Spleen (tissue), 11 donors: Measurements from ENCODE around the gene MT1X. TPM values are rescaled to one million over a fixed set of nuclear protein-coding genes. Genes with fewer than 3 reads are reported as not detected.

Source experiments
- DNase-seq: peaks from one replicate; pipeline ENCODE4 v3.0.0-alpha.2; 2020
- H3K27ac ChIP-seq, 8 donors: fragments of 200-600 bp; sonication (generic) in 7 of 8; 1 replicate in 4 of 8; 2 replicates in 4 of 8; pipeline versions ENCODE4 v1.5.0 to v1.8.0; 2016 to 2021; ENCODE audit warnings: inconsistent platforms in 4 of 8, mild to moderate bottlenecking in 4 of 8, moderate library complexity in 1 of 8
- H3K27me3 ChIP-seq, 7 donors: fragments of 200-600 bp; sonication (generic) in 6 of 7; replicated peaks in 1 of 7; 1 replicate in 4 of 7; 2 replicates in 3 of 7; pipeline versions ENCODE4 v1.5.0 to v1.8.0; 2016 to 2021; ENCODE audit warnings: inconsistent platforms in 3 of 7, mild to moderate bottlenecking in 1 of 7
- H3K36me3 ChIP-seq, 6 donors: fragments of 200-600 bp; sonication (generic) in 5 of 6; 1 replicate in 4 of 6; 2 replicates in 2 of 6; pipeline versions ENCODE4 v1.5.0 to v1.8.0; 2016 to 2021; ENCODE audit warnings: inconsistent platforms in 2 of 6
- H3K4me1 ChIP-seq, 6 donors: fragments of 200-600 bp; sonication (generic) in 5 of 6; 1 replicate in 3 of 6; 2 replicates in 3 of 6; pipeline versions ENCODE4 v1.5.0 to v1.8.0; 2016 to 2021; ENCODE audit warnings: inconsistent platforms in 3 of 6
- H3K4me3 ChIP-seq, 8 donors: fragments of 200-600 bp; sonication (generic) in 7 of 8; 1 replicate in 4 of 8; 2 replicates in 4 of 8; pipeline versions ENCODE4 v1.5.0 to v1.8.0; 2016 to 2021; ENCODE audit warnings: inconsistent platforms in 4 of 8, mild to moderate bottlenecking in 4 of 8, moderate library complexity in 2 of 8
- H3K9me3 ChIP-seq, 8 donors: fragments of 200-600 bp; sonication (generic) in 7 of 8; 1 replicate in 4 of 8; 2 replicates in 4 of 8; pipeline versions ENCODE4 v1.5.0 to v1.8.0; 2016 to 2021; ENCODE audit warnings: inconsistent platforms in 4 of 8
- POLR2A ChIP-seq, 3 donors: fragments of 450-650 bp; IDR thresholded peaks; one replicate each; pipeline ENCODE4 v1.5.1; 2017; ENCODE audit warnings: antibody characterized with exemption in 3 of 3, mild to moderate bottlenecking in 1 of 3
- POLR2AphosphoS5 ChIP-seq, 3 donors: sonication (generic); formaldehyde crosslinking; IDR thresholded peaks; one replicate each; pipeline ENCODE4 v1.5.1; 2017; ENCODE audit warnings: antibody characterized with exemption in 3 of 3
- WGBS, 5 donors: extraction: QIAGEN DNeasy Blood & Tissue Kit in 3 of 5; methylation state at CpG; one replicate each; pipeline versions ENCODE4 v1.1.5 to v1.1.7; 2013 to 2018; 5-methylcytosine and 5-hydroxymethylcytosine counted together
- intact Hi-C: fragments of 100-400 bp; cut with DNase I; formaldehyde crosslinking; loops from one replicate; pipeline ENCODE4 v1.15.0; 2023; ENCODE audit warnings: low total_unique reads
- polyA plus RNA-seq, 3 donors: library from polyadenylated mRNA; stranded (reverse); fragments of 200-250 nt; gene quantifications; one replicate each; pipeline ENCODE4 v1.2.1, GENCODE V29; 2013
- total RNA-seq, 7 donors: library from RNA; depleted of rRNA in 3 of 7; stranded (reverse); fragments of >200 nt in 3 of 7; fragmentation: NEBNext Ultra II Directional in 4 of 7; extraction: Animal tissue kit (Norgen Biotek cat#: 25700) in 4 of 7; gene quantifications; one replicate each; pipeline versions ENCODE4 v1.1.0 to v1.2.1, GENCODE V29; 2016 to 2021
- TF ChIP-seq, protein P1 (sequence below), 11 experiments: fragments of 200-600 bp in 7 of 11; fragments of 450-650 bp in 4 of 11; sonication (generic) in 4 of 11; IDR thresholded peaks in 8 of 11; conservative IDR thresholded peaks in 3 of 11; 1 replicate in 7 of 11; 2 replicates in 4 of 11; pipeline versions ENCODE4 v1.4.0 to v1.8.0; 2016 to 2021; ENCODE audit warnings: antibody characterized with exemption in 11 of 11, inconsistent platforms in 4 of 11, mild to moderate bottlenecking in 1 of 11
- donor health status: healthy with polysubstance abuse.
- donor health status: DM: no; HTN: no; CAD: no; lungs with moderate emphysema.
- donor health status: DM: no; HTN: no; CAD: no.
- donor health status: Bipolar disorder and iron deficiency.
- donor health status: healthy.
- donor health status: DM: no; HTN: no; CAD: no.
- donor health status: DM: yes; HTN: yes; CAD: no.

Gene MT1X
- total and polyA plus RNA-seq, 10 donors: 13.0 to 113 (median 28.2) TPM

DNA sequence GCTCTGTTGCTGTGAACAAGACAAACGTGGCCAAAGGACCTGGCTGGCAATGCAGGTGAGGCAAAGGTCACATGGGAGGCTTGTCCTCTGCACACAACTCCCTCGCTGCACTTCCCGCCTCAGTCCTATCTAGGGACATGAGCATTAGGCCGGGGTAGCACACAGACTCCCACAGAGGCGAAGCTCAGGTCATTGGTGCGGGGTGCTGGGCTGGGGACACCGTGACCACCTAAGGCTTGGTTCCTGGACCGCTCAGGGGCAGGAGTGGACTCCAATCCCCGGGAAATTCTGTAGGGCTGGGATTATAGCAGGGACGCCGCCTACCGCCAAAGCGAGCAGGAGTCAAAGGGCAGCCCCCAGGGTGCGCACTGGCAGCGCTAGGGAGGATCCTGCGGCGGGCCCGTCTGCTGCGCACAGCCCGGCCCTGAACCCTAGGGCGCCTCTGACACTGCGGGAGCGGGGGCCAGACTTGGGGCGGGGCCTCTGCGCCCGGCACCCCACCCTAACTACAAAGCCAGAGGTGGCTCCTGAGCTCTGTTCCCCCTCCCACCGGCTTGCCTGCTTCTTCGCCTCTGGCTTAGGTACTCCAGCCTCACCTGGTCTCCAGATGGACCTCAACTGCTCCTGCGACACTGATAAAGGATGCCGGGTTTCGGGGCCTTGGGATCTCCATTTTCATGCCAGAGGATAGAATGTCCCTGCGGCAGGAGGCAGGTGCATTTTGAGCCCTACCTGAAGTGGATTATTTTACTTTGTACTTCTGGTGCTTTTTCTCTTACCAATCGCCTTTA lies 34.4 kb upstream of the MT1X start:
- Histone ChIP-seq H3K36me3 (no peaks in the 10 kb centered on the region), H3K4me3 (no peak overlapping the region), H3K27ac (no peak overlapping the region), H3K9me3 (no peaks in the 10 kb centered on the region), H3K4me1 (peaks cover 4 to 16% (median 14%) of the 10 kb centered on the region in 6 donors), H3K27me3 (peaks cover 0 to 81% (median 18%) of the 10 kb centered on the region in 7 donors)
- intact Hi-C loops: no loop called here
- 26 to 52% (median 32%) methylated on average over 31 to 33 of the region's 33 CpGs for WGBS, 5 donors
- DNase-seq: peak; percentile 49
- TF ChIP-seq POLR2A (IDR thresholded peaks at IDR 0.05) (no peak), POLR2AphosphoS5 (IDR thresholded peaks at IDR 0.05) (no peak)
- TF ChIP-seq, protein P1, sequence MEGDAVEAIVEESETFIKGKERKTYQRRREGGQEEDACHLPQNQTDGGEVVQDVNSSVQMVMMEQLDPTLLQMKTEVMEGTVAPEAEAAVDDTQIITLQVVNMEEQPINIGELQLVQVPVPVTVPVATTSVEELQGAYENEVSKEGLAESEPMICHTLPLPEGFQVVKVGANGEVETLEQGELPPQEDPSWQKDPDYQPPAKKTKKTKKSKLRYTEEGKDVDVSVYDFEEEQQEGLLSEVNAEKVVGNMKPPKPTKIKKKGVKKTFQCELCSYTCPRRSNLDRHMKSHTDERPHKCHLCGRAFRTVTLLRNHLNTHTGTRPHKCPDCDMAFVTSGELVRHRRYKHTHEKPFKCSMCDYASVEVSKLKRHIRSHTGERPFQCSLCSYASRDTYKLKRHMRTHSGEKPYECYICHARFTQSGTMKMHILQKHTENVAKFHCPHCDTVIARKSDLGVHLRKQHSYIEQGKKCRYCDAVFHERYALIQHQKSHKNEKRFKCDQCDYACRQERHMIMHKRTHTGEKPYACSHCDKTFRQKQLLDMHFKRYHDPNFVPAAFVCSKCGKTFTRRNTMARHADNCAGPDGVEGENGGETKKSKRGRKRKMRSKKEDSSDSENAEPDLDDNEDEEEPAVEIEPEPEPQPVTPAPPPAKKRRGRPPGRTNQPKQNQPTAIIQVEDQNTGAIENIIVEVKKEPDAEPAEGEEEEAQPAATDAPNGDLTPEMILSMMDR (IDR thresholded peaks at IDR 0.05 in 8 of 11, conservative IDR thresholded peaks at IDR 0.05 in 3 of 11): no peak

DNA sequence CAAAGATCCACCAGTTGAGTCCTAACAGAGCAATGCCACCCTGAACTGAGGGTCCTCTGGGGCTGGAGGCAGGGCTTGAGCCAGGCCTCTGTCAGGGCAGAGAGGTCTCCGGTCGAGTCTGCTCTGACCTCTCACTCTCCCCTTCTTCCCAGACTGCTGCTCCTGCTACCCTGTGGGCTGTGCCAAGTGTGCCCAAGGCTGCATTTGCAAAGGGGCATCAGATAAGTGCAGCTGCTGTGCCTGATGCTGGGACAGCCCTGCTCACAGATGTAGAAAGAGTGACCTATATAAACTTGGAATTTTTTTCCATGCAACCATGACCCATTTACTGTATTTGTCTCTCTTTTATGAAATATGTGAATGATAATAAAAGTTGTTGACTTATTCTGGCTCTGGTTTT lies 33.0 kb upstream of the MT1X start:
- intact Hi-C loops: no loop called here
- no peaks in the 10 kb centered on the region for H3K36me3 ChIP-seq
- no peak overlapping the region for H3K4me3 ChIP-seq
- peaks cover 0 to 68% (median 11%) of the 10 kb centered on the region in 7 donors for H3K27me3 ChIP-seq
- no peak overlapping the region for H3K27ac ChIP-seq
- WGBS, 5 donors: 91 to 96% (median 94%) methylated on average over 2 of the region's 2 CpGs
- no peak for TF ChIP-seq POLR2AphosphoS5 (IDR thresholded peaks at IDR 0.05)
- peaks cover 0 to 2% (median 0%) of the 10 kb centered on the region in 6 donors for H3K4me1 ChIP-seq
- no peaks in the 10 kb centered on the region for H3K9me3 ChIP-seq
- DNase-seq: peak; percentile 47

- TF ChIP-seq, protein P1 (IDR thresholded peaks at IDR 0.05 in 8 of 11, conservative IDR thresholded peaks at IDR 0.05 in 3 of 11): no peak
- TF ChIP-seq POLR2A (IDR thresholded peaks at IDR 0.05): no peak
- TF ChIP-seq POLR2AphosphoS5 (IDR thresholded peaks at IDR 0.05): no peak
- Histone ChIP-seq H3K4me1 (no peaks in the 10 kb centered on the region), H3K27me3 (peaks cover 0 to 62% (median 11%) of the 10 kb centered on the region in 7 donors), H3K36me3 (no peaks in the 10 kb centered on the region), H3K9me3 (no peaks in the 10 kb centered on the region), H3K27ac (no peak overlapping the region), H3K4me3 (no peak overlapping the region)
- intact Hi-C loops: no loop called here
- WGBS, 5 donors: 82 to 87% (median 83%) methylated on average over 3 of the region's 3 CpGs
- no peak for DNase-seq
These were observed 32.5 kb upstream of the MT1X start for GRCh38 chr16:56649820-56650219.

DNA sequence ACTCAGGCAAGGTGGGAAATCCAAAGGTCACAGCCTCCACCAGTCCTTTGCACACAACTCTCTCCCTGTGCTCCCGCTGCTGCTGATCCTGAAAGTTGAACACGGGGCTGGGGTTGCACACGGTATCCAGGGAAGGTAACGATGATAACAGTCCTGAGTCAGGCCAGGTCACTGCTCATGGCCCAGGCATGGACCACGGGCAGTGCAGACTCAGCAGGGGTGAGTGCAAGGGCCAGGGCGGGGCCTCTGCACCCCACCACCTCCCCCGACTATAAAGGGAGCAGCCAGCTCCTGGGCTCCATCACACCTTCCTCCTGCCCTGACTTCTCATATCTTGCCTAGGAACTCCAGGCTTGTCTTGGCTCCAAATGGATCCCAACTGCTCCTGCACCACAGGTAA lies 30.7 kb upstream of the MT1X start, which contains the start of gene MT1B:
Gene MT1B (plus strand): TSS at position 301 of the 400 bp plus-strand sequence. CDS start 68 bp downstream, at position 369.
- H3K27ac ChIP-seq: no peak within 1 kb of the TSS
- intact Hi-C loops: no loop called here
- H3K4me1 ChIP-seq: no peaks in the 10 kb centered on the region
- H3K36me3 ChIP-seq: no peaks in the 10 kb centered on the region
- peaks cover 0 to 48% (median 11%) of the 10 kb centered on the region in 7 donors for H3K27me3 ChIP-seq
- H3K4me3 ChIP-seq: no peak within 1 kb of the TSS
- WGBS, 5 donors: 65 to 89% (median 78%) methylated on average over 6 to 7 of the region's 7 CpGs
- H3K9me3 ChIP-seq: no peaks in the 10 kb centered on the region
- DNase-seq: no peak
- TF ChIP-seq, protein P1 (IDR thresholded peaks at IDR 0.05 in 8 of 11, conservative IDR thresholded peaks at IDR 0.05 in 3 of 11): no peak
- TF ChIP-seq POLR2A (IDR thresholded peaks at IDR 0.05) (no peak), POLR2AphosphoS5 (IDR thresholded peaks at IDR 0.05) (no peak)
